ENCODE results near the gene NCK1. TPM values are rescaled to one million over a fixed set of nuclear protein-coding genes. Genes with fewer than 3 reads are reported as not detected.
"Not testable (repeated sequence)": the region's sequence is repeated elsewhere in the genome, so short reads cannot be mapped to it uniquely, and the experiment has no call there.

The NCK1 gene
- total RNA-seq, 4 donors from 2014 or later: 48.4 to 85.3 (median 60.2) TPM

GRCh38 chr3:136957751-136958288 is 95.8 kb downstream of the NCK1 start, which contains the start of gene IL20RB:
Gene IL20RB (plus strand): TSS chr3:136957983. CDS start chr3:136958114, 131 bp downstream.
- Histone ChIP-seq H3K27ac (no peak within 1 kb of the TSS), H3K4me1 (no peaks in the 10 kb centered on the region), H3K9me3 (no peaks in the 10 kb centered on the region), H3K27me3 (no peaks in the 10 kb centered on the region), H3K4me3 (no peak within 1 kb of the TSS), H3K36me3 (no peaks in the 10 kb centered on the region)
- TF ChIP-seq POLR2A (IDR thresholded peaks at IDR 0.05): no peak
- no peak for TF ChIP-seq CTCF (IDR thresholded peaks at IDR 0.05)
- DNase-seq: no peak
- intact Hi-C loops (cut with DNase I; ENCODE audit: low total_unique reads): no loop called here

GRCh38 chr3:136958939-136959338 is 96.9 kb downstream of the NCK1 start:
- Histone ChIP-seq H3K4me3 (no peak overlapping the region), H3K27me3 (no peaks in the 10 kb centered on the region), H3K36me3 (no peaks in the 10 kb centered on the region), H3K27ac (no peak overlapping the region), H3K9me3 (no peaks in the 10 kb centered on the region), H3K4me1 (no peaks in the 10 kb centered on the region)
- no peak for DNase-seq
- intact Hi-C loops (cut with DNase I; ENCODE audit: low total_unique reads): no loop called here
- no peak for TF ChIP-seq CTCF (IDR thresholded peaks at IDR 0.05)
- TF ChIP-seq POLR2A (IDR thresholded peaks at IDR 0.05): no peak

GRCh38 chr3:136959599-136959998 is 97.6 kb downstream of the NCK1 start:
- no peak overlapping the region for H3K27ac ChIP-seq
- TF ChIP-seq CTCF (IDR thresholded peaks at IDR 0.05) (no peak), POLR2A (IDR thresholded peaks at IDR 0.05) (no peak)

GRCh38 chr3:136960838-136961836 is 99.1 kb downstream of the NCK1 start:
- Histone ChIP-seq H3K27me3 (no peaks in the 10 kb centered on the region), H3K4me3 (no peak overlapping the region), H3K4me1 (no peaks in the 10 kb centered on the region), H3K36me3 (no peaks in the 10 kb centered on the region), H3K9me3 (no peaks in the 10 kb centered on the region), H3K27ac (no peak overlapping the region)
- no peak for DNase-seq
- TF ChIP-seq CTCF (IDR thresholded peaks at IDR 0.05): no peak
- TF ChIP-seq POLR2A (IDR thresholded peaks at IDR 0.05): no peak
- intact Hi-C loops (cut with DNase I; ENCODE audit: low total_unique reads): no loop called here

More at GRCh38 chr3:136959599-136959998, 97.6 kb downstream of the NCK1 start:
- intact Hi-C loops (cut with DNase I; ENCODE audit: low total_unique reads): no loop called here
- Histone ChIP-seq H3K36me3 (no peaks in the 10 kb centered on the region), H3K9me3 (no peaks in the 10 kb centered on the region), H3K4me1 (no peaks in the 10 kb centered on the region), H3K27me3 (no peaks in the 10 kb centered on the region), H3K4me3 (no peak overlapping the region)
- DNase-seq: no peak

- no peaks in the 10 kb centered on the region for H3K27me3 ChIP-seq
- intact Hi-C loops (cut with DNase I; ENCODE audit: low total_unique reads): no loop called here
- no peak for TF ChIP-seq CTCF (IDR thresholded peaks at IDR 0.05)
- no peak for TF ChIP-seq POLR2A (IDR thresholded peaks at IDR 0.05)
- no peak overlapping the region for H3K27ac ChIP-seq
- no peak overlapping the region for H3K4me3 ChIP-seq
- H3K9me3 ChIP-seq: no peaks in the 10 kb centered on the region
- DNase-seq: no peak
- no peaks in the 10 kb centered on the region for H3K36me3 ChIP-seq
- no peaks in the 10 kb centered on the region for H3K4me1 ChIP-seq
These were observed 100.9 kb downstream of the NCK1 start for GRCh38 chr3:136962927-136963326.

GRCh38 chr3:136969539-136969938 is 107.5 kb downstream of the NCK1 start:
- H3K4me3 ChIP-seq; H3K9me3 ChIP-seq; H3K27me3 ChIP-seq; DNase-seq; H3K36me3 ChIP-seq; H3K27ac ChIP-seq; intact Hi-C loops (cut with DNase I; ENCODE audit: low total_unique reads); H3K4me1 ChIP-seq: not testable (repeated sequence)

Measured in uterus (tissue), 4 donors.